Omental fat pad (tissue), 4 donors: ENCODE data around the gene TBX21. TPM values are rescaled to one million over a fixed set of nuclear protein-coding genes. Genes with fewer than 3 reads are reported as not detected.

Source experiments
- ATAC-seq: fragments of 150-250 bp; one replicate; pipeline ENCODE4 v1.9.1; 2016; ENCODE audit warnings: mild to moderate bottlenecking, moderate library complexity; ENCODE audit not compliant: low FRiP score
- DNase-seq: peaks from one replicate; pipeline ENCODE4 v3.0.0-alpha.2; 2019; ENCODE audit warnings: low spot score
- CTCF ChIP-seq, 3 donors: fragments of 450-650 bp; IDR thresholded peaks; one replicate each; pipeline ENCODE4 v1.5.1; 2016 to 2017; ENCODE audit warnings: antibody characterized with exemption in 3 of 3, mild to moderate bottlenecking in 3 of 3, moderate library complexity in 2 of 3
- total RNA-seq, 4 donors: library from RNA; depleted of rRNA; stranded (reverse); fragments of >200 nt; gene quantifications; one replicate each; pipeline ENCODE4 v1.1.0, GENCODE V29; 2016

Gene TBX21
- 1 to 10 TPM in 3 of 4 donors, under 1 TPM in 1; 0.46 to 4.6 (median 2.0) TPM for total RNA-seq

GRCh38 chr17:47733047-47733673 is at the start of gene TBX21:
Gene TBX21, plus strand, starts transcription at chr17:47733236. Its CDS starts 219 bp downstream, at chr17:47733455.
- TF ChIP-seq CTCF (IDR thresholded peaks at IDR 0.05), result no peak
- DNase-seq, result no peak
- peak; percentile 31 for ATAC-seq

GRCh38 chr17:47684025-47684424 is 49.0 kb upstream of the TBX21 start:
- ATAC-seq (no peak), DNase-seq (no peak)
- no peak for TF ChIP-seq CTCF (IDR thresholded peaks at IDR 0.05)

GRCh38 chr17:47684535-47685193 is 48.4 kb upstream of the TBX21 start:
- DNase-seq (no peak), ATAC-seq (no peak)
- no peak for TF ChIP-seq CTCF (IDR thresholded peaks at IDR 0.05)

- no peak for TF ChIP-seq CTCF (IDR thresholded peaks at IDR 0.05)
- ATAC-seq, result no peak
- no peak for DNase-seq
Measured at GRCh38 chr17:47685556-47686275, 47.3 kb upstream of the TBX21 start.

GRCh38 chr17:47686276-47686635 is 46.8 kb upstream of the TBX21 start:
- DNase-seq (no peak), ATAC-seq (peak; percentile 48)
- no peak for TF ChIP-seq CTCF (IDR thresholded peaks at IDR 0.05)

GRCh38 chr17:47686664-47687327 is 46.2 kb upstream of the TBX21 start:
- ATAC-seq (peak; percentile 30), DNase-seq (no peak)
- TF ChIP-seq CTCF (IDR thresholded peaks at IDR 0.05), result no peak
